T-helper 2 cell treated with Interferon-gamma antibody and Interleukin-4, amounts not matched to agents 100 ng/mL and 5 ng/mL, for 36 hours (primary cell): ENCODE data around the gene FOXJ2. TPM values are rescaled to one million over a fixed set of nuclear protein-coding genes. Genes with fewer than 3 reads are reported as not detected.
"Not testable (repeated sequence)": the region's sequence is repeated elsewhere in the genome, so short reads cannot be mapped to it uniquely, and the experiment has no call there.

Source experiments
- intact Hi-C: fragments of 100-400 bp; cut with micrococcal nuclease; formaldehyde crosslinking; loops from one replicate; pipeline ENCODE4 v1.15.1; 2023
- total RNA-seq: library from RNA; stranded (reverse); gene quantifications from 2 replicates; pipeline ENCODE4 v1.2.3, GENCODE V29; 2022

Gene FOXJ2
- total RNA-seq, 1 donor from 2014 or later = 16.0 TPM

DNA sequence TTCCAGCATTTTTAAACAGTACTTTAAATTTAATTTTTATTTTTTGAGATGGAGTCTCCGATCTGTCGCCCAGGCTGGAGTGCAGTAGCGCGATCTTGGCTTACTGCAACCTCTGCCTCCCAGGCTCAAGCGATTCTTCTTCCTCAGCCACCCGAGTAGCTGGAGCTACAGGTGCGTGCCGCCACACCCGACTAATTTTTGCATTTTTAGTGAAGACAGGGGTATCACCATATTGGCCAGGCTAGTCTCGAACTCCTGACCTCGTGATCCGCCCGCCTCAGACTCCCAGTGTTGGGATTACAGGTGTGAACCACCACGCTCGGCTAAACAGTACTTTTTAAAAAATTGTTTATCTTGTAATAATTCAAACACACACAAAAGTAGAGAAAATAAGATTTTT, 4.2 kb upstream of the FOXJ2 start:
- intact Hi-C loops = no loop called here

DNA sequence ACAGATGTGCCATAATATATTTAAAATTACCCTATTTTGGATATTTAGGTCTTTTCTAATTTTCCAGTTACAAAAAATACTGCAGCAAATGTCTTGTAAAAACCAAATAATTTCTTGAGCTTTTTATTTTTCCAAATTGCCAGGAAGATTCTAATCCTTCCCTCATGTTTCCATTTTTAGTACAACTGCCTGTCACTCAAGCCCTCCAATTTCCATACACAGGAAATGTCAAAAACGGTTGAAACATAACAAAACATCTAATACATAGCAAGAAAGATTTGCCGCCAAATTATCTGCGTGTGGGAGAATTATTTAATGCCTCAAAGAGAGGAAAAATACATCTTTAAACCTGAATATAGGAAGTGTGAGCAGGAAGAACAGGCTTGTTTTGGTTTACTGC, 2.3 kb upstream of the FOXJ2 start:
- intact Hi-C loops = no loop called here

DNA sequence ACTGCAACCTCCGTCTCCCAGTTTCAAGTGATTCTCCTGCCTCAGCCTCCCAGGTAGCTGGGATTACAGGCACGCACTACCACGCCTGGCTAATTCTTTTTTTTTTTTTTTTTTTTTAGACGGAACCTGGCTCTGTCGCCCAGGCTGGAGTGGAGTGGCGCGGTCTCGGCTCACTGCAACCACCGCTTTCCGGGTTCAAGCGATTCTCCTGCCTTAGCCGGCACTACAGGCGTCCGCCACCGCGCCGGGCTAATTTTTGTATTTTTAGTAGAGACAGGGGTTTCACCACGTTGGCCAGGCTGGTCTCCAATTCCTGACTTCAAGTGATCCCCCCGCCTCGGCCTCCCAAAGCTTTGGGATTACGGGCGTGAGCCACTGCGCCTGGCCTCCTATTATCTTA, 1.5 kb upstream of the FOXJ2 start:
- intact Hi-C loops = not testable (repeated sequence)

DNA sequence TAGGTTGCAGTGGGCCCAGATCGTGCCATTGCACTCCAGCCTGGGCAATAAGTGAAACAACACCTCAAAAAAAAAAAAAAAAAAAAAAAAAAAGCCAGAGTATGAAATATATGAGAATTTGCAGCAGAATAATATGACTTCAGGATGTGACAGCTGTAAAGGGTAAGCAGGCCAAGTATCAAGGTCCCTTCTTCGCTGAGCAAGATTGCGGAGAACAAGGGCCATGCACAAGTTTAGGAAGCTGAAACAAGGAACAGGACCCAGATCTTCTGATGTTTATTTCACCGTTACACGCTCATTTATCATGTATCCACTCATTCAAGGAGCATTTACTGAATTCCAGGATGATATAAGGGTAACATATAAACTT, 659 bp upstream of the FOXJ2 start:
- intact Hi-C loops = no loop called here

DNA sequence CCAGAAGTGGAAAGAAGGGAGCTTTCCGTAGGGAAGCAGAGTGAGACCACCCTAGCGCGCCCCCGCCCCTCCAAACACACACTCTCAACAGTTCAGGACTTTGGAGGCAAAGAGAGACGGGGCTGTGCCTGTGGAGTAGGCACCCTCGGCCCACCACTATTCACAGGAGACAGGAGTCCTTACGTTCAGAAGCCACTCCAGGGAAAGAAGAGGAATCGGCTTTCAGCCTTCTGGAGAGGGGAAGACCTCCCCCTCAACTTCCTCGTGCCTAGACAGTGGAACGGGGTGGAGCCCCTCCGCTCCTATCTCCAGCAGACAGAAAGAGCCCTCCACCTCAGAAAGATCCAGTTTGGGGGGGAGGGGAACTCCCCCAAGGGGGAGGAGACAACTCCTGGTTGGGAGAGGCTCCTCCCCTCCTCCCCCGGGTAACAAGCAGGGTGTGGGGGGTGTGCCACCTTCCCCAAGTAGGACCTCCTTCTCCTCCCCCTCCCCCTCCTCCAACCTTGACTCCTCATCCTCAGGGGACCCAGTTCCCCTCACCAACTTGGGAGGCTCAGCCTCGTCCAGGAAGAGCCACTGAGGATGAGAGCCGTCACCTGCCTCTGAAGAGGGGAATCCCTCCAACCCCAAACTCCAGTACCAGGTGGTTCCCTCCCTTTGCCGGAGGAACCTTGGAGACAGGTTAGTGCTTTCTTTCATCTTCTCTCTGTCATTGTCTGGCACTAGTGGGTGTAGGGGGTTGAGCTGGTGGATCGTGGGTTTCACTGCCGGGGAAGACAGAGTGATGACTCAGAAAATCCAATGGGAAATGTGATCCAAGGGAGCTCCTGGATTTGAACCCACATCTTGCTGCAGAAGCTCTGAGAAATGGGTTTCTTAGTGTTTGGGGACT, 883 bp downstream of the FOXJ2 start:
- intact Hi-C loops = no loop called here

DNA sequence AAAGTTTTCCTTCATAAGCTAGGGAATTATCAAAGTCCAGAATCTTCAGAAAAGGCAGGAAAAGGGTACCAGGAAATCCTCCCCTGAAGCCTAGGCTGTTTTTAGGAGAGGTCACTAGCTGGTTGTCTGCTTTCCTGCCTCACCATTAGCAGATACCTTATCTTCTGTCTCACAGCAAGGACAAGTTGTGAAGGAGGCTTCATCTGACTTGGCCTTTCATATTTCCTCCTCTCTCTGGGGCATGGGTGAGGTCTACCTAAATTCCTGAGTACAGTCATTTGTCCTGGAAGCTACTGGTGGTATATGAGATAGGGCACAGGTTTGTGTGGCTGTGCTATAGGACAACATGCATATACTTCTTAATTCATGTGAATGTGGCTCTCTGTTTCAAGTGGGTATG, 2.3 kb downstream of the FOXJ2 start:
- intact Hi-C loops = no loop called here

DNA sequence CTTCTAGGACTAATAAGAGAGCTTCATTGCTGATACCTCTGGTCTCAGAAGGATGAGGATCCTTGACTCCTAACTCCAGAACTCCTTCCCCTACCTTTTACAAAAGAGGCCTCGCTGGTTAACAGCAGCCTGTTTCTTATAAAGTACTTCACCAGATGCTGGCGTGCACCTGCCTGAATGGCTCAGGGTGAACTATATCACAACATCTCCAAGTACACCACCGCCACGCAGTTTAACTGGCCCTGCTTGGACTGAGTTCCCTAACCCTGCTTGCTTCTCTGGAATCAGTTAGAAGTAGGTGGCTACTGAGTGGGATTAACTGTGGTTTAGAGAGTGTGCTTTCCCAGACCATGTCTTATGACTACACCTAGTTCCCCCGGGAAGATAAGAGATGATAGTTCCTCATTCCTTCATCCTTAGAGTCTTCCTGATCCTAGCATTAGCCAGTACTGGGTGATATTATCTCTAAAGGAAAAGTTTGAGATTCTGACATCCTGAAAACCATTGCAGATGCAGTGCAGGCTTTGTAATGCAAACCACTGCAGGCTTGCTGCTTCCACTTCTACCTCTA, 3.0 kb downstream of the FOXJ2 start:
- intact Hi-C loops = no loop called here

DNA sequence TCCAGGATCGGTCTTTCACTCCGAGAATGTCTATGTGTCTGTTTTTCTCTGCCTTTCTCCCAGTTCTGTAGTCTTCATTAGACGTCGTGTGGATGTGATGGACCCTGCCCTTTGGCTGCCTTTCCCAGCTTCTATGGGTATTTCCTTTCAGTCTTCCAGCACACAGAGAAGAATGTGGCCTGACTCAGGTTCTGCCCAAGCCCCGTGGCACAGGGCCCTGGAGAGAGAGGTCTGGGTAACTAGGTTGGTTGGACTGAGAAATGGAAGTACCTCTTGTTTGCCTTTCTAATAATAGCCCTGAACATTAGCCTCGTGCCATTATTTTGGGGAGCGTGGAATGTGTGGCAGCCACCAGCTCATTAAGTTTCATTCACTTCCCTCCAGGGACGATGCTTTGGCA, 3.8 kb downstream of the FOXJ2 start:
- intact Hi-C loops = no loop called here

DNA sequence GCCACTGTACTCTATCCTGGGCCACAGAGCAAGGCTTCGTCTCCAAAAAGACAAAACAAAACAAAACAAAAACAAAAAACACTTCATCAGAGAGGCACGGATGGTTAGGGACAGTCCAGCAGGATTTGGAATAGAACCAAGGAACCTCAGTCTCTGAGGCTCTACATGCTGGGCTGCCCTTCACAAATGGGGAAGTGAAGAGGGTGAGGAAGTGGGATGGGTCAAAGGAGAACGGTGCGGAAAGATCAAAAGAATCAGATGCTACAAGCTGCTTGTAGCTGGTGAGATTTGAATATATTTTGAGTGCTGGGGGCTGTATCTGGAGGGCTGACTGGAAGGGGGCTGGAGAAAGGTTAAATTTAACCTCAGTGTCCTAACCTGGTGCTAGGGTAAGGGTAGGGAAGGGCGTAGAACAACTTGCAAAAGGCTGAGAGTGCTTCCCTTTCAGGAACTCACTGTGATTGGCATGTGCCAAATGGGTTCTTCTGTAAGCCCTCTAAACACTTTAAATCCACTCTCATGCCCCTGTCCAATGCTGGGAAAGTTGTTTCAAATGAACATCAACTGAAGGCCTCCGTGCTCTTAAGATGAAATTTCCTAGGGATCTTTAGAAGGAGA, 4.6 kb downstream of the FOXJ2 start:
- intact Hi-C loops = no loop called here

DNA sequence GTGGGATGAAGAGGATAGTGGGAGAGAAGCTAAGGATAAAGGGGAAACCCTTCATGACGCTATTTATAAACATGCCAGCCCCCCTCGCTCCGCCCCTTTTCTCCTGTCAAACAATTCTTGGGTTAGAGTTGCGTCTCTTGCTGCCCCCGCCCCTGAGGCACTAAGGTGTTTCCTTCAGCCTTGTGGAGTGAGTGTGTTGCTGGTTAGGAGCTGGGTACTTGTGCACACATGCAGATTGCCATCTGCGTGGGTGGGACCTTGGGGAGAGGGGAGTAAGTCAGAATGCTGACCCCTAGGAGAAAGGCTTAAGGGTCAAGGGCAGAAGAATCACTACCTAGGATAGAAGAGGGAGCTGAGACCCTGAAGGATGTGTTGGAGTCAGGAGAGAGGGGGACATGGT, 5.4 kb downstream of the FOXJ2 start:
- intact Hi-C loops = no loop called here

DNA sequence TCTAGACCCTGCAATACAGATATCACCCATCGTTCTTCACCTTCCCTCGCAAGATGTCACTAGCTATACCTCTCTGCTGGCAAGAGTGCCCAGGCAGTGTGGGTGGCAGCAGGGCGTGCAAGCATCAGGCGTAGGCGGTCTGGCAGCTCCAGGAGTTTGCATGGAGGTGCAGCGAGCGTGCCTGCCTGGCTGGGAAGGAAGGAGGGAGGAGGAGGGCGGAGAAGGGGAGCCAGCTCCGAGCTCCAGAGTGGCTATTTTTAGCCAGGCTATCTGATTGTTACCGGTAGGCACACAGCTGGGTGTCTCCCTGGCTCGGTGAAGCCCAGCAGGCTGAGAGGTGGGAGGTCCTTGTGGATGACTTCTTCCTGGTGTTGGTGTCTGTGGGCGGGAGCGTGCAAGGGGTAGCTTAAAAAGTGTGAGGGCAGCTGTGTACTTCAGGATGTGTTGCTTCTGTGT, 6.2 kb downstream of the FOXJ2 start:
- intact Hi-C loops = no loop called here

DNA sequence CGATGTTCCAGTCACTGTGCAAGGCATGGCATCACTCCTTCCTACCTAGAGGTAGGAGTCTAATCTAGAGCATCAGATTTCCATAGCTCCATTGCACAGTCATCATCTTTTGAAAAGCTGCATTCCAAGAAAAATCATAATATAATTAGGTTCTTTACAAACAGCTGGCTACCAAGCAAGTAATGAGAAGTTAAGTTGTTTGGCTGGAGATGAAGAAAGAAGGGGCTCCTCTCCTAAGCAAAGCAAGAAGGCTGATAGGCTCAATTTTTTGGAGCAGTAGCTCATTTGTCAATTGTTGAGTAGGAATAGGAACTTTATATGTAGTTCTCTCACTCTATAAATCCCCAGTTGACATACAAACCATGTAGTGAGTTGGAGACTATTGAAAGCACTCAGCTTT, 8.3 kb downstream of the FOXJ2 start:
- intact Hi-C loops = no loop called here

DNA sequence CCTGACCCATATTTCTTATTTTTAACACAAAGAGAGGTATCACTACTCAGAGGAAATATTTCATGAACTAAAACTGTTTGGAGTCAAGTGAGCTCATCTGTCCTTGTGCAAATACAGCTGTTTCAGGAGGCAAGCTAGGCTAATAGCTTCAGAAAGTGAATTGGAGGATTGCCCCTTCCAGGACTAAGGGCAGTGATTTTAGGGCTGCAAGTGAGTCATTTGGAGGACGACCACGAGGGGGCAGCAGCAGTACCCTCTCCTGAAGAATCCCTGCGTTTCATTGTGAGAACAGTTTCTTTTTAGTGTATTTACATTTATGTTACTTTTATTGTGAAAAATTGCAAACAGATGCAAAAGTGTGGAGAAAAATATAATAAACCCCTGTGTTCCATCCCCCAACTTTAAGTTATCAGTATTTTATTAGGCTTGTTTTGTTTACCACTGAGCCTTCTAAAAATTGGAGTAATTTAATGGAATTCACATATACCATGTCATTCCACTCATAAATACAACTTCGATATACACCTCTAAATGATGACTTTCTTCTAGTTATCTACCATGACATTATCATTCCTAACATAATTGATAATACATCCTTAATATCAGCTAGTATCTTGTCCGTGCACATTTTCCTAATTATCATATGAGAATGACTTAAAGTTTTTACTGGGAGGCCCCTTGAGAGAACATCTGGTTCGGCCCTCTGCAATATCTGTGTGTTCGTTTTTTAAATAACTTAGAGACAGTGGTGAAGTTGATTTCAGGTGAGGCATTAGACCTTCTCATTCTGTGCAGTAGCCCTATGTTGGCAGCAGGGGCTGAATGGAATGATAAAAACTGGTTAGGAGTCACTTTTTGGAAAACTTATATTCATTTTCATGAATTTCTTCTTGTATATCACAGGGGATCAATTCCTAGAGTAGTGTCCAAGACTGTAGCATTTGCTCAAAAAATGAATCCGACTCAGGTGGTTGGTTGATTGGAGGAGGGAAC, 13.7 kb downstream of the FOXJ2 start:
- intact Hi-C loops = loop anchor here (1.0 to 5.0 kb wide), 3 partner anchors 20 to 186 kb away; partner anchors contain the start of gene C3AR1

DNA sequence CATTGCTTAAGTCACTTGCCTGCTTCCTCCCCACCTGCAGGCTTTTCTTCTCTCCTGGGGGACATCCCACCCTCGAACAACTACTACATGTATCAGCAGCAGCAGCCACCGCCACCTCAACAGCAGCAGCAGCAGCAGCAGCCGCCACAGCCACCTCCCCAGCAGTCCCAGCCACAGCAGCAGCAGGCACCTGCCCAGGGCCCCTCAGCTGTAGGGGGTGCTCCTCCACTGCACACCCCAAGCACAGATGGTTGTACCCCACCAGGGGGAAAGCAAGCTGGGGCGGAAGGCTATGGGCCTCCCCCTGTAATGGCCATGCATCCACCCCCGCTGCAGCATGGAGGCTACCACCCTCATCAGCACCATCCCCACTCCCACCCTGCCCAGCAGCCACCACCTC, 15.3 kb downstream of the FOXJ2 start:
- intact Hi-C loops = loop anchor here (5.0 kb wide), 1 partner anchor 184 kb away; no protein-coding TSS in a partner anchor

DNA sequence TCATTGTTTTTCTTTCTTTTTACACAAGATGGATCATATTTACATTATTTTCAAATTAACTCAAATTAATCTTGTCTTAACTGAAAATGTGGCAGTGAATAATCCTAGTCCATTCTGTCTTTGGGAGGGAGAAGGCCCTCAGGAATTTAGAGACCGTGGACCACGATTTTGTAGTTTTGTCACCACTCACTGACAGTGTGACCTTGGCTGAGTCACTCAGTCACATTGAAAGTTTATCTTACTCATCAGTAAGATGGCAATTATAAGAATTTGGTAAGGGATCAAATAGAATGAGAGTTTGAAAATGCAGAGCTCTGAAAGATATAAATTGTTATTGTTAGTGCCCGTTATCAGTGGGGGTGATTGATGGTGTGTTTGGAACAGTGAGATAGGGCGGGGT, 16.4 kb downstream of the FOXJ2 start:
- intact Hi-C loops = loop anchor here (5.0 kb wide), 1 partner anchor 183 kb away; no protein-coding TSS in a partner anchor

DNA sequence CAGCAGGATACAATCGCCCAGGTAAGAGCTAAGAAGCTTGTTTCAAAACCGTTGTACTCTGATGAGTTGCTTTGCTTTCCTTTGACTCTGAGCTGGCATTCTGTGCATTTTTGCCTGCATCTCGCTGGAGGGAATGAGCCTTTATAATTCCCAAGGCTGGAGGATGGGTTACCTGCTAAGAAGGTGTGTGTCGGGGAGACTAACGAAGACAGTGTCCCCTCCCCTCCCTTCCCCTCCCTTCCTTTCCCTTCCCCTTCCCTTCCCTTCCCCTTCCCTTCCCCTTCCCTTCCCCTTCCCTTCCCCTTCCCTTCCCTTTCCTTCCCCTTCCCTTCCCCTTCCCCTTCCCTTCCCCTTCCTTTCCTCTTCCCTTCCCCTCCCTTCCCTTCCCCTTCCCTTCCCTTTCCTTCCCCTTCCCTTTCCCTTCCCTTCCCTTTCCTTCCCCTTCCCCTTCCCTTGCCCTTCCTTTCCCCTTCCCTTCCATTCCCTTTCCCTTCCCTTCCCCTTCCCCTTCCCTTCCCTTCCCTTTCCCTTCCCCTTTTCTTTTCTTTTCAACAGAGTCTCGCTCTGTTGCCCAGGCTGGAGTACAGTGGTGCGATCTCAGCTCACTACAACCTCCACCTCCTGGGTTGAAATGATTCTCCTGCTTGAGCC, 18.2 kb downstream of the FOXJ2 start:
- intact Hi-C loops = no loop called here

DNA sequence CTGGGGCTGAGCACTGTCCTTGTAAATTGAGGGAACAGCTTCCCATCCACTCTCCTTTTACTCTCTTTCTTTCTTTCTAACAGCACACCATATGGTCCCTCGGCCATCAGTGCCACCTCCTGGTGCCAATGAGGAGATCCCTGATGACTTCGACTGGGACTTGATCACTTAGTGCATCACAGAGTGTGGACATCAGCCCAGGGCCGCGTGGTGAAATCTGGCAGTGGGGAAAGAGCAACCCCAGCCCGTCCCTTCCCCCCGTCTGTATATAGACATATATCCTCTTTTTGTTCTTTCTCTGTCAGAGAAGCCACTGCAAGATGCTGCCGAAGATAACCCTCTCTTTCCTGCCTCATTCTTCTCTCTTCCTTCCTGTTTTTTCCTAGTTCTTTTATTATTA, 20.2 kb downstream of the FOXJ2 start:
- intact Hi-C loops = no loop called here

DNA sequence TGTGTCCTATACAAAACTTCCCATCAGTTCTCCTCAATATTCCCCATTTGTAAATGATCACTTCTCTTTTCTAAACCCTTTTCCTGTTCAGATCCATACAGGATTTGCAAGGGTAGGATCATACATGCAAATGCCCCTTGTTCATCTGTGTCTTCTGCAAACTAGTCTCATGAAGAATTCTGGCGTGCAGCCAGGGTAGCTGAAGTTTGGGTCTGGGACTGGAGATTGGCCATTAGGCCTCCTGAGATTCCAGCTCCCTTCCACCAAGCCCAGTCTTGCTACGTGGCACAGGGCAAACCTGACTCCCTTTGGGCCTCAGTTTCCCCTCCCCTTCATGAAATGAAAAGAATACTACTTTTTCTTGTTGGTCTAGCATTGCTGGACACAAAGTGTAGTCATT, 22.3 kb downstream of the FOXJ2 start:
- intact Hi-C loops = no loop called here

DNA sequence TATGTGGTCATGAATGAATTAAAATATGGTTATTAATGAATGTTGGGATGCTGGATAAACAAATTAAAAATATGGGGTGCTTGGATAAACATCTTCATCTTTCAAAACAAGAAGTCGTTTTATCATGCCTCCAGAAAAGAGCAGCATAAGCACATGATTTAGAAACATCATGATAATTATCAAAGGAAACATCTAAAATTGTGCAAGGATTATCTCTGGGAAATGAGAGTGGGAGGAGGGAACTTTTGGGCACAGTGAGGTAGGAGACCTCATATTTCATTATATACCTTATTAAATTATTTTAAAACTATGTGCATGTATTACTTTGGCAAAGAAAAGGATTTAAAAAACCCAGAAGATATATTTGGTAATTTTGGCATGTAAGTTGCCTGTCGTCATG, 24.8 kb downstream of the FOXJ2 start:
- intact Hi-C loops = no loop called here

DNA sequence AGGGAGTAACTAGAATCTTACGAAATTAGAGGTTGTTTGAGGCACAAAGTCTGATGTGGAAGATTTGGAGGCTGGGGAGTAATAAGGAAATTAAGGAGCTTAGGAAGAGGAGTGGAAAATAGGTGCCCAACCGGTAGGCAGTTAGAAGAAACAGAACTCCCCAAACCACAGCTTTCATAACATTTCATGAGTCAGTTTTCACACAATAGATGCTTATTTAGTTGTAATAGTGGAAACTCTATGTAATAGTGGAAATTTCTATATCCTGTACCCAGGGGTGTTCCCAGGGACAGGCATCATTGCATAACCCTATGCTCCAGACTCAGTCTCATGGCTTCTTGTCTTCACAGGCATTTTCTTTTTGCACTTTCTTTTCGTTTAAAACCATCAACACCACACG, 25.3 kb downstream of the FOXJ2 start:
- intact Hi-C loops = no loop called here

DNA sequence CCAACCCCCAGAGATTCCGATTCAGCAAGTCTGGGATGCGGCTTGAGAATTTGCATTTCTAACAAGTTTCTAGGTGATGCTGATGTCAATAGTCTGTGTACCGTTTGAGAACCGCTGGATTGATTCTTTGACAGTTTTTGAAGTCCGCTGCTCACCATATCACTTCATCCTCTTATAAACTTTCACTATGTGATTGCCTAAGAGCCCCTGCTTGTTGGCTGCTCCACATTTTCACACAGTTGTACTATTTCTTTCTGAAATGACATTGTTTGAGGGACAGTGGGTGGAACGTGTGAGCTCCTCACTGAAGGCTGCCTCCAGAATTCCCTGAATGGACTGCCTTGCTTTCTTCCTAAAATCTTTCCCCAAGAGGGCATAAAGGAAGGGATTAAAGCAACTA, 26.0 kb downstream of the FOXJ2 start:
- intact Hi-C loops = no loop called here
